ENCODE data around the gene ELMO3. TPM values are rescaled to one million over a fixed set of nuclear protein-coding genes. Genes with fewer than 3 reads are reported as not detected.

The ELMO3 gene
- total and polyA plus RNA-seq, 2 of the 13 experiments (the other 11 are each of a cell fraction or from before 2014, with no cell fraction given): 2.6 to 4.0 TPM

DNA sequence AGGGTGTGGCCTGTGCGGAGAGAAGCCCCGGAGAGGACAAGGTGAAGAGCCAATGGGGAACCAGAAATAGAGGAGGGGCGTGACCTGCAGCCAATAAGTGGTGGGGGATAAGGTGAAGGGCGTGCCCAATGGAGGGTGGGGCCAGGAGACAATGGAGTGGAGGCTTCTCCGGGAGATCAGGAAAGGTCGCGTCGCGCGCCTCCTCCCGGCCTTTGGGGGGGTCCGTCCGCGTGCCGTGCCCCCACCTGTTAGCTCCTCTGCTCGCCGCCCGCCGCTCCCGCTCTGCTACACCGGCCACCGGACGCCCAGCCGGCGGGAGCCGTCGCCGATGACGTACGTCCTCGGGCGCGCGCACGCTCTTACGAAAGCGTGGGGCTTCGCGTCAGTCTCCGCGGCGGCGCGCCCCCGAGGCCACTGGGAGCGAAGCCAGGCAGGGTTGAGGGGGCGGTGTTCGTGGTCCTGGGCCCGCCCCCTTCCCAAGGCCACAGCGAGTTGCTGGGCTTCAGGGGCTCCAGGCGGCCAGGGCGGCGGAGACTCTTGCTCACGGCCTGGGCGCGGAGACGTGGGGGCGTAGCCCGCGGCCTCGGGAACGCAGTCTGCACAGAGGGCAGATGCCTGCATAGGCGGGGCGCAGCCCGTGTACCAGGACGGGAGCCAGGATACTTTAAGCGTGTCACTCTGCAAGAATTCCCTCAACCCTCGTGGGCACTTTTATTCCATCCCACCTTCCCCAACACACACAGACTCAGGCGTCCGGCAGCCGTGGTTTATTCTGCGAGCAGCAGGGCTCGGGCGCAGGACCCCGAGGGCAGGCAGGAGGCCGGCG is 15.1 kb upstream of the ELMO3 start, which contains the start of gene MATCAP1 (continued):
- no peak for TF ChIP-seq ZNF263 (CRISPR knock-in tag; IDR thresholded peaks at IDR 0.05)
- TF ChIP-seq, protein P1, sequence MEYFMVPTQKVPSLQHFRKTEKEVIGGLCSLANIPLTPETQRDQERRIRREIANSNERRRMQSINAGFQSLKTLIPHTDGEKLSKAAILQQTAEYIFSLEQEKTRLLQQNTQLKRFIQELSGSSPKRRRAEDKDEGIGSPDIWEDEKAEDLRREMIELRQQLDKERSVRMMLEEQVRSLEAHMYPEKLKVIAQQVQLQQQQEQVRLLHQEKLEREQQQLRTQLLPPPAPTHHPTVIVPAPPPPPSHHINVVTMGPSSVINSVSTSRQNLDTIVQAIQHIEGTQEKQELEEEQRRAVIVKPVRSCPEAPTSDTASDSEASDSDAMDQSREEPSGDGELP (IDR thresholded peaks at IDR 0.05; ENCODE audit: borderline replicate concordance, low read depth): peak; percentile 33; the same call in 1 of the 2 replicates
- no peak for TF ChIP-seq SMC3 (IDR thresholded peaks at IDR 0.05; ENCODE audit: low read length)
- peak; percentile 67 for TF ChIP-seq ZBTB38 (CRISPR knock-in tag; IDR thresholded peaks at IDR 0.05)
- TF ChIP-seq MTA1 (CRISPR knock-in tag; IDR thresholded peaks at IDR 0.05; ENCODE audit: borderline replicate concordance): 0 out of 2 replicates have a peak, but pooled peaks have one; percentile 76
- no peak for TF ChIP-seq NFIB (CRISPR knock-in tag; IDR thresholded peaks at IDR 0.05; ENCODE audit: borderline replicate concordance)
- peak; percentile 81 for TF ChIP-seq MXD4 (CRISPR knock-in tag; IDR thresholded peaks at IDR 0.05)
- TF ChIP-seq, protein P2, sequence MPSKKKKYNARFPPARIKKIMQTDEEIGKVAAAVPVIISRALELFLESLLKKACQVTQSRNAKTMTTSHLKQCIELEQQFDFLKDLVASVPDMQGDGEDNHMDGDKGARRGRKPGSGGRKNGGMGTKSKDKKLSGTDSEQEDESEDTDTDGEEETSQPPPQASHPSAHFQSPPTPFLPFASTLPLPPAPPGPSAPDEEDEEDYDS (CRISPR knock-in tag; IDR thresholded peaks at IDR 0.05): peak; percentile 74
- no peak for TF ChIP-seq SMARCE1 (IDR thresholded peaks at IDR 0.05; ENCODE audit: borderline replicate concordance)
- TF ChIP-seq KLF11 (CRISPR knock-in tag; IDR thresholded peaks at IDR 0.05): 0 out of 2 replicates have a peak, but pooled peaks have one; percentile 62
- TF ChIP-seq, protein P3, sequence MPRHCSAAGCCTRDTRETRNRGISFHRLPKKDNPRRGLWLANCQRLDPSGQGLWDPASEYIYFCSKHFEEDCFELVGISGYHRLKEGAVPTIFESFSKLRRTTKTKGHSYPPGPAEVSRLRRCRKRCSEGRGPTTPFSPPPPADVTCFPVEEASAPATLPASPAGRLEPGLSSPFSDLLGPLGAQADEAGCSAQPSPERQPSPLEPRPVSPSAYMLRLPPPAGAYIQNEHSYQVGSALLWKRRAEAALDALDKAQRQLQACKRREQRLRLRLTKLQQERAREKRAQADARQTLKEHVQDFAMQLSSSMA (CRISPR knock-in tag; IDR thresholded peaks at IDR 0.05): peak; percentile 73; the same call in 1 of the 2 replicates
- TF ChIP-seq RAD21 (CRISPR knock-in tag; IDR thresholded peaks at IDR 0.05): no peak
- peak; percentile 76; the same call in 1 of the 2 replicates for TF ChIP-seq ZNF788 (CRISPR knock-in tag; IDR thresholded peaks at IDR 0.05; ENCODE audit: borderline replicate concordance)
- TF ChIP-seq, protein P4, sequence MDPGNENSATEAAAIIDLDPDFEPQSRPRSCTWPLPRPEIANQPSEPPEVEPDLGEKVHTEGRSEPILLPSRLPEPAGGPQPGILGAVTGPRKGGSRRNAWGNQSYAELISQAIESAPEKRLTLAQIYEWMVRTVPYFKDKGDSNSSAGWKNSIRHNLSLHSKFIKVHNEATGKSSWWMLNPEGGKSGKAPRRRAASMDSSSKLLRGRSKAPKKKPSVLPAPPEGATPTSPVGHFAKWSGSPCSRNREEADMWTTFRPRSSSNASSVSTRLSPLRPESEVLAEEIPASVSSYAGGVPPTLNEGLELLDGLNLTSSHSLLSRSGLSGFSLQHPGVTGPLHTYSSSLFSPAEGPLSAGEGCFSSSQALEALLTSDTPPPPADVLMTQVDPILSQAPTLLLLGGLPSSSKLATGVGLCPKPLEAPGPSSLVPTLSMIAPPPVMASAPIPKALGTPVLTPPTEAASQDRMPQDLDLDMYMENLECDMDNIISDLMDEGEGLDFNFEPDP (CRISPR knock-in tag; conservative IDR thresholded peaks at IDR 0.05): no peak
- peak; percentile 97 for TF ChIP-seq CREB1 (IDR thresholded peaks at IDR 0.05)
- TF ChIP-seq CREB1 (CRISPR knock-in tag; IDR thresholded peaks at IDR 0.05): peak; percentile 84
- no peak; the same call in 1 of the 2 replicates for TF ChIP-seq ZFP90 (CRISPR knock-in tag; IDR thresholded peaks at IDR 0.05; ENCODE audit: borderline replicate concordance)
- TF ChIP-seq ZSCAN22 (CRISPR knock-in tag; IDR thresholded peaks at IDR 0.05): no peak
- no peak for TF ChIP-seq JUND (CRISPR knock-in tag; IDR thresholded peaks at IDR 0.05)
- TF ChIP-seq ZNF230 (CRISPR knock-in tag; IDR thresholded peaks at IDR 0.05): peak; percentile 80; the same call in 1 of the 2 replicates
- TF ChIP-seq KLF16 (CRISPR knock-in tag; IDR thresholded peaks at IDR 0.05): peak in 1 of 2 experiments; percentile 98; a peak in 2 of 4 replicates
- peak; percentile 84 for TF ChIP-seq TFDP2 (CRISPR knock-in tag; IDR thresholded peaks at IDR 0.05)
- TF ChIP-seq JUN (CRISPR knock-in tag; IDR thresholded peaks at IDR 0.05): peak; percentile 18; the same call in 1 of the 2 replicates
- peak; percentile 83 for TF ChIP-seq PPARG (CRISPR knock-in tag; conservative IDR thresholded peaks at IDR 0.05)
- TF ChIP-seq SP140L (CRISPR knock-in tag; IDR thresholded peaks at IDR 0.05; ENCODE audit: borderline replicate concordance): no peak
- TF ChIP-seq ZNF558 (CRISPR knock-in tag; IDR thresholded peaks at IDR 0.05; ENCODE audit: borderline replicate concordance): no peak; the same call in 1 of the 2 replicates
- no peak for TF ChIP-seq ISX (CRISPR knock-in tag; conservative IDR thresholded peaks at IDR 0.05)

All from HepG2 (cell line).